ENCODE results near the gene BLM. TPM values are rescaled to one million over a fixed set of nuclear protein-coding genes. Genes with fewer than 3 reads are reported as not detected.

BLM gene
- total and polyA plus RNA-seq, 2 of the 8 experiments (the other 6 are each of a cell fraction or from before 2014, with no cell fraction given), result 15.2 to 46.7 TPM

GRCh38 chr15:90698629-90699028 lies 18.5 kb upstream of the BLM start:
- FAIRE-seq, result no peak
- WGBS, 2 experiments (ENCODE audit: extremely low coverage in 1 of 2, insufficient coverage in 1 of 2, insufficient read length in 1 of 2, insufficient replicate concordance in 2 of 2, low coverage in 1 of 2, low lambda C conversion rate in 2 of 2, missing lambda C conversion rate in 1 of 2), result 90% methylated on average over 3 of the region's 3 CpGs; no CpG with 5 or more reads in 1 of the 2 experiments
- CTCF ChIA-PET (ENCODE audit: partially characterized antibody), result interaction anchor here (0.6 kb wide), 2 partner anchors 88 to 219 kb away, joined by 3 read pairs; no protein-coding TSS in a partner anchor
- TF ChIP-seq JUN (IDR thresholded peaks at IDR 0.05; ENCODE audit: low read depth, low read length), result no peak
- TF ChIP-seq EGR1 (IDR thresholded peaks at IDR 0.05; ENCODE audit: borderline replicate concordance, low read depth, low read length), result no peak
- no peak for TF ChIP-seq YY1 (IDR thresholded peaks at IDR 0.05; ENCODE audit: low read depth, low read length)
- TF ChIP-seq TCF12 (IDR thresholded peaks at IDR 0.05; ENCODE audit: low read depth, low read length), result no peak
- TF ChIP-seq HDAC2 (IDR thresholded peaks at IDR 0.05; ENCODE audit: borderline replicate concordance in 1 of 2, low read depth in 2 of 2, low read length in 2 of 2), result no peak
- TF ChIP-seq RNF2 (IDR thresholded peaks at IDR 0.05; ENCODE audit: borderline replicate concordance, low read depth, low read length, missing control alignments, poor library complexity, severe bottlenecking), result no peak
- no peak for TF ChIP-seq KDM1A (IDR thresholded peaks at IDR 0.05; ENCODE audit: borderline replicate concordance, low read length)
- TF ChIP-seq GTF2F1 (IDR thresholded peaks at IDR 0.05; ENCODE audit: borderline replicate concordance, low read depth, low read length), result no peak
- TF ChIP-seq MAFK (IDR thresholded peaks at IDR 0.05; ENCODE audit: low read depth, low read length), result no peak
- TF ChIP-seq TAF1 (IDR thresholded peaks at IDR 0.05; ENCODE audit: low read depth, low read length), result no peak
- no peak for TF ChIP-seq PHF8 (conservative IDR thresholded peaks at IDR 0.05; ENCODE audit: low read depth, low read length)
- TF ChIP-seq CTBP2 (IDR thresholded peaks at IDR 0.05; ENCODE audit: borderline replicate concordance, insufficient read depth, insufficient read length, low read length), result no peak
- no peak for TF ChIP-seq SUZ12 (IDR thresholded peaks at IDR 0.05; ENCODE audit: low read length)
- TF ChIP-seq CBX8 (IDR thresholded peaks at IDR 0.05; ENCODE audit: borderline replicate concordance, low read depth, low read length), result no peak

More at GRCh38 chr15:90698629-90699028, 18.5 kb upstream of the BLM start:
- no peak overlapping the region for H2BK20ac ChIP-seq (ENCODE audit: low read length)
- H3K4me2 ChIP-seq (ENCODE audit: insufficient read depth in 1 of 2, low read depth in 2 of 2, low read length in 2 of 2), result no peak overlapping the region
- no peak overlapping the region for H4K5ac ChIP-seq (ENCODE audit: insufficient read length, low read depth, low read length)
- no peaks in the 10 kb centered on the region for H3K79me1 ChIP-seq (ENCODE audit: low read depth, low read length)
- H3K9me3 ChIP-seq (ENCODE audit: insufficient read depth in 2 of 2, low read depth in 1 of 2, low read length in 1 of 2), result no peaks in the 10 kb centered on the region
- no peak overlapping the region for H3K14ac ChIP-seq (ENCODE audit: insufficient read length)
- H3K23ac ChIP-seq (ENCODE audit: insufficient read length), result no peak overlapping the region
- no peak overlapping the region for H2AK5ac ChIP-seq (ENCODE audit: low read depth, low read length)
- no peaks in the 10 kb centered on the region for H4K20me1 ChIP-seq (replicated peaks in 1 of 2; ENCODE audit: control insufficient read depth in 1 of 2, insufficient read depth in 2 of 2, low read length in 2 of 2)
- H3K36me3 ChIP-seq (ENCODE audit: control insufficient read depth in 2 of 4, insufficient read depth in 4 of 4, low read length in 3 of 4), result no peaks in the 10 kb centered on the region
- no peaks in the 10 kb centered on the region for H3K4me1 ChIP-seq (replicated peaks in 1 of 4; ENCODE audit: control insufficient read depth in 3 of 4, insufficient read depth in 4 of 4, low read length in 3 of 4)
- H2AFZ ChIP-seq (ENCODE audit: low read length), result no peak overlapping the region
- H2BK12ac ChIP-seq (ENCODE audit: low read depth, low read length), result no peak overlapping the region
- H4K91ac ChIP-seq (replicated peaks; ENCODE audit: insufficient read length, low read length), result no peak overlapping the region
- H3K4ac ChIP-seq (replicated peaks; ENCODE audit: insufficient read length, low read depth, low read length), result no peak overlapping the region
- H3K4me3 ChIP-seq (ENCODE audit: extremely low read depth in 1 of 4, insufficient read depth in 2 of 4, low read depth in 3 of 4, low read length in 4 of 4), result no peak overlapping the region
- H3K9ac ChIP-seq (replicated peaks in 1 of 4; ENCODE audit: extremely low read depth in 1 of 4, low read depth in 3 of 4, low read length in 3 of 4), result no peak overlapping the region
- H3K79me2 ChIP-seq (ENCODE audit: control insufficient read depth in 1 of 2, insufficient read depth in 2 of 2, low read length in 2 of 2), result no peaks in the 10 kb centered on the region
- no peak overlapping the region for H2BK5ac ChIP-seq (ENCODE audit: low read depth, low read length)
- no peaks in the 10 kb centered on the region for H3K27me3 ChIP-seq (replicated peaks in 1 of 4; ENCODE audit: control insufficient read depth in 3 of 4, extremely low read depth in 1 of 4, insufficient read depth in 3 of 4, low read length in 3 of 4)
- no peak overlapping the region for H2BK15ac ChIP-seq (ENCODE audit: low read length)
- no peak overlapping the region for H3K56ac ChIP-seq (replicated peaks; ENCODE audit: insufficient read length, low read depth, low read length)
- POLR2A ChIA-PET (ENCODE audit: partially characterized antibody), result no interaction called here
- DNase-seq (ENCODE audit: low read depth in 1 of 2, low spot score in 2 of 2), result no peak
- no peak overlapping the region for H4K8ac ChIP-seq (ENCODE audit: extremely low read depth, insufficient read depth, low read length)
- no peaks in the 10 kb centered on the region for H3K23me2 ChIP-seq (ENCODE audit: low read depth, low read length)
- H3K27ac ChIP-seq (ENCODE audit: low read depth, low read length), result no peak overlapping the region
- H2BK120ac ChIP-seq (replicated peaks; ENCODE audit: low read depth, low read length), result no peak overlapping the region
- no peak overlapping the region for H3K18ac ChIP-seq (ENCODE audit: extremely low read depth, low read length)

Data from H1 (cell line).